Esophagus muscularis mucosa (tissue), 4 donors: Measurements from ENCODE around the gene ANKRD39.

Experiments used
- EP300 ChIP-seq: sonication (generic); formaldehyde crosslinking; IDR thresholded peaks from one replicate; pipeline ENCODE4 v1.6.1; 2017; ENCODE audit warnings: antibody characterized with exemption
- POLR2A ChIP-seq: fragments of 450-650 bp; IDR thresholded peaks from one replicate; pipeline ENCODE4 v1.6.1; 2017; ENCODE audit warnings: antibody characterized with exemption, moderate library complexity, mild to moderate bottlenecking, low read depth
- POLR2AphosphoS5 ChIP-seq, 2 donors: sonication (generic); formaldehyde crosslinking; IDR thresholded peaks; one replicate each; pipeline ENCODE4 v1.6.1; 2017; ENCODE audit warnings: antibody characterized with exemption in 2 of 2
- TF ChIP-seq, protein P1 (sequence below), 3 experiments: fragments of 200-600 bp in 2 of 3; fragments of 450-650 bp in 1 of 3; sonication (generic) in 2 of 3; IDR thresholded peaks; one replicate each; pipeline ENCODE4 v1.5.1; 2017 to 2019; ENCODE audit warnings: antibody characterized with exemption in 3 of 3, mild to moderate bottlenecking in 2 of 3, moderate library complexity in 1 of 3

DNA sequence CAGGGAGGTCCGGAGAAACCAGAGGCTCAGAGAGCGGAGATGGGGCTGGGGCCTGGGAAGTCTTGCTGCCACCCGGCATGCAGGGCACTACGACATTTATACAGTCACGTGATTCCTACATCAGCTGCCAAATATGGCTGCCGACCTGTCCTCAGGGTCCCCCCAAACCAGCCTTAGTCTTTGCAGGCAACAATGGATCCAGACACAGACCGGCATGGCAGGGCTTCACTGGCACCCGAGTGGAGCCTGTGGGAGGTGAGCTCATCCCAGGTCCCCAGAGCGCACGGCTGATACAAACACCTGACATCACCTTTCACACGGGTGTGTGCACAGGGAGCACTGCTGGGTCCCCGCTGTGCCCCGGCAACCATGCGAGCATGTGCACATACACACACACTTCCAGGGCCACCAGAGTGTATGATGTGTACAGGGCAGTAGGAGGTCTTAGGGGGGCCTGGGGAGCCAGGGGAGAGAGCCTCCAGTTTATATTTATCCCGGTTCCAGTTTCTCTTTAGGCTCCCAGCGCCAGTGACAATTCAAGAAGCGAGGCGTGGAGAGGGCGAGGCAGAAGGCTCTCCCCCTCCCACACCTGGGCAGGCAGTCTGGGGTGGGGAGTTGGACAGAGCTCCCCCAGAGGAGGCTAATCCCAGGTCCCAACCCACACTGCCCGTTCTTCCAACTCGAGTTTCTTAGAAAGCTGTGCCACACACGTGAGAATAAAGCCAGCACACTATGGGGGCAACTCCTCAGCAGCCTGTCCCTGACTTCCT, 9.4 kb upstream of the ANKRD39 start:
- TF ChIP-seq, protein P1, sequence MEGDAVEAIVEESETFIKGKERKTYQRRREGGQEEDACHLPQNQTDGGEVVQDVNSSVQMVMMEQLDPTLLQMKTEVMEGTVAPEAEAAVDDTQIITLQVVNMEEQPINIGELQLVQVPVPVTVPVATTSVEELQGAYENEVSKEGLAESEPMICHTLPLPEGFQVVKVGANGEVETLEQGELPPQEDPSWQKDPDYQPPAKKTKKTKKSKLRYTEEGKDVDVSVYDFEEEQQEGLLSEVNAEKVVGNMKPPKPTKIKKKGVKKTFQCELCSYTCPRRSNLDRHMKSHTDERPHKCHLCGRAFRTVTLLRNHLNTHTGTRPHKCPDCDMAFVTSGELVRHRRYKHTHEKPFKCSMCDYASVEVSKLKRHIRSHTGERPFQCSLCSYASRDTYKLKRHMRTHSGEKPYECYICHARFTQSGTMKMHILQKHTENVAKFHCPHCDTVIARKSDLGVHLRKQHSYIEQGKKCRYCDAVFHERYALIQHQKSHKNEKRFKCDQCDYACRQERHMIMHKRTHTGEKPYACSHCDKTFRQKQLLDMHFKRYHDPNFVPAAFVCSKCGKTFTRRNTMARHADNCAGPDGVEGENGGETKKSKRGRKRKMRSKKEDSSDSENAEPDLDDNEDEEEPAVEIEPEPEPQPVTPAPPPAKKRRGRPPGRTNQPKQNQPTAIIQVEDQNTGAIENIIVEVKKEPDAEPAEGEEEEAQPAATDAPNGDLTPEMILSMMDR (IDR thresholded peaks at IDR 0.05), result no peak
- no peak for TF ChIP-seq POLR2AphosphoS5 (IDR thresholded peaks at IDR 0.05)
- TF ChIP-seq POLR2A, result no peak
- TF ChIP-seq EP300, result no peak
